CD4-positive, alpha-beta T cell (primary cell): Measurements from ENCODE around the gene XPR1. TPM values are rescaled to one million over a fixed set of nuclear protein-coding genes. Genes with fewer than 3 reads are reported as not detected.

Experiments used
- ATAC-seq: fragments of 200-7000 bp; cut with Tn5 transposase; one replicate; pipeline ENCODE4 v1.10.0; 2022; ENCODE audit warnings: mild to moderate bottlenecking; ENCODE audit not compliant: poor library complexity
- CTCF ChIA-PET: fragments of 350-600 bp; sonication (Branson Sonifier 250); formaldehyde crosslinking; loops from one replicate; lab custom pipeline; 2021; ENCODE audit warnings: antibody characterized with exemption, inconsistent platforms; lab: Charles Lee
- POLR2A ChIA-PET: fragments of 350-600 bp; sonication (Branson Sonifier 250); formaldehyde crosslinking; loops from one replicate; lab custom pipeline; 2021; ENCODE audit warnings: antibody characterized with exemption, inconsistent platforms; lab: Charles Lee
- DNase-seq, 14 experiments: peaks; one replicate each; pipeline ENCODE4 v3.0.0-alpha.2; 2013 to 2020; ENCODE audit warnings: mixed read lengths in 2 of 14
- H3K27ac ChIP-seq, 2 donors: one replicate each; pipeline versions ENCODE4 v1.5.1 to v1.7.0; 2013; ENCODE audit warnings: low read length in 2 of 2, low read depth in 1 of 2, mild to moderate bottlenecking in 1 of 2
- H3K27me3 ChIP-seq, 2 experiments: 1 replicate in 1 of 2; 2 replicates in 1 of 2; pipeline versions ENCODE4 v1.6.1 to v1.7.0; 2013; ENCODE audit warnings: low read length in 2 of 2, control low read depth in 1 of 2, mild to moderate bottlenecking in 1 of 2, moderate library complexity in 1 of 2; ENCODE audit not compliant: insufficient read depth in 2 of 2, control insufficient read depth in 1 of 2
- H3K36me3 ChIP-seq: one replicate; pipeline ENCODE4 v1.6.1; 2013; ENCODE audit warnings: low read length, control low read depth; ENCODE audit not compliant: insufficient read depth
- H3K4me1 ChIP-seq: one replicate; pipeline ENCODE4 v1.6.1; 2013; ENCODE audit warnings: low read length, control low read depth; ENCODE audit not compliant: insufficient read depth
- H3K4me3 ChIP-seq: one replicate; pipeline ENCODE4 v1.5.1; 2013; ENCODE audit warnings: mild to moderate bottlenecking, low read length, moderate library complexity
- H3K9me3 ChIP-seq, 2 experiments: 1 replicate in 1 of 2; 2 replicates in 1 of 2; pipeline versions ENCODE4 v1.6.1 to v1.7.0; 2013; ENCODE audit warnings: low read length in 2 of 2, mild to moderate bottlenecking in 2 of 2, control low read depth in 1 of 2, moderate library complexity in 1 of 2; ENCODE audit not compliant: control insufficient read depth in 1 of 2, insufficient read depth in 1 of 2
- H3K27ac Mint-ChIP-seq: one replicate; pipeline ENCODE4 v1.8.0; 2020; ENCODE audit warnings: mixed read lengths
- H3K27me3 Mint-ChIP-seq: one replicate; pipeline ENCODE4 v1.8.0; 2021; ENCODE audit warnings: mixed read lengths
- H3K36me3 Mint-ChIP-seq: one replicate; pipeline ENCODE4 v1.8.0; 2021; ENCODE audit warnings: low read depth, mixed read lengths
- H3K4me1 Mint-ChIP-seq: one replicate; pipeline ENCODE4 v1.8.0; 2021; ENCODE audit warnings: low read depth, mixed read lengths
- H3K4me3 Mint-ChIP-seq: one replicate; pipeline ENCODE4 v1.8.0; 2020; ENCODE audit warnings: mild to moderate bottlenecking, mixed read lengths
- H3K9me3 Mint-ChIP-seq: one replicate; pipeline ENCODE4 v1.8.0; 2020; ENCODE audit warnings: mixed read lengths
- intact Hi-C, 2 experiments: fragments of 100-400 bp; cut with DNase I in 1 of 2; cut with micrococcal nuclease in 1 of 2; formaldehyde crosslinking; loops; one replicate each; pipeline versions ENCODE4 v1.15.1 to v1.9.0; 2023 to 2025; cut with DNase I, micrococcal nuclease
- total RNA-seq, 174 experiments: library from RNA in 2 of 174; stranded (reverse) in 2 of 174; gene quantifications; one replicate each; pipeline ENCODE4 v1.2.3 and lab custom pipeline; 2021 to 2026
- TF ChIP-seq, protein P1 (sequence below): fragments of 200-600 bp; IDR thresholded peaks from one replicate; pipeline ENCODE4 v1.8.0; 2022; ENCODE audit warnings: antibody characterized with exemption, mild to moderate bottlenecking

XPR1 gene
- total RNA-seq, 2 experiments from 2014 or later = 13.7 TPM

DNA sequence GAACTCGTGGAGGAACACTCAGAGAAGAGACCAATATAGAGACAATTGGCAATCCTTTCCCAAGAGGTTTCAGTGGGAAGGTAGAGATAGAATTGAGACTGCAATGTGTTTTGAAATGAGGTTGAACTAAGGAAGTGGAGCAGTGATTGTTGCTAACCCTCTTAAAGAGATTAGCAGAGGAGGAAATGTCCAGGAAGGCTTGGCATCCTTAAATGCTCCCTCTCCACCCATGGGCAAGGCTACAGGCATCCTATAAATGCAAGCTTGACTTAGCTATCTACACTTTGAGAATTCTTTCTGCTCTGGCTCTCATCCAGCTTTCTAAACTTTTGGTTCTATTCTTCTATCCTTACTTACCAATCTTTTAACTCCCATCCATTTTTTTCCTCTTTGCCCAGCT, 30.3 kb upstream of the XPR1 start:
- H3K36me3 ChIP-seq = no peaks in the 10 kb centered on the region
- no peak overlapping the region for H3K4me3 ChIP-seq
- no peaks in the 10 kb centered on the region for H3K27me3 ChIP-seq
- ATAC-seq = no peak
- Mint-ChIP-seq H3K36me3 (no peaks in the 10 kb centered on the region), H3K27ac (no peak overlapping the region), H3K9me3 (no peaks in the 10 kb centered on the region), H3K27me3 (peaks cover 4% of the 10 kb centered on the region), H3K4me1 (no peaks in the 10 kb centered on the region), H3K4me3 (no peak overlapping the region)
- ChIA-PET CTCF (no interaction called here), POLR2A (no interaction called here)
- TF ChIP-seq, protein P1, sequence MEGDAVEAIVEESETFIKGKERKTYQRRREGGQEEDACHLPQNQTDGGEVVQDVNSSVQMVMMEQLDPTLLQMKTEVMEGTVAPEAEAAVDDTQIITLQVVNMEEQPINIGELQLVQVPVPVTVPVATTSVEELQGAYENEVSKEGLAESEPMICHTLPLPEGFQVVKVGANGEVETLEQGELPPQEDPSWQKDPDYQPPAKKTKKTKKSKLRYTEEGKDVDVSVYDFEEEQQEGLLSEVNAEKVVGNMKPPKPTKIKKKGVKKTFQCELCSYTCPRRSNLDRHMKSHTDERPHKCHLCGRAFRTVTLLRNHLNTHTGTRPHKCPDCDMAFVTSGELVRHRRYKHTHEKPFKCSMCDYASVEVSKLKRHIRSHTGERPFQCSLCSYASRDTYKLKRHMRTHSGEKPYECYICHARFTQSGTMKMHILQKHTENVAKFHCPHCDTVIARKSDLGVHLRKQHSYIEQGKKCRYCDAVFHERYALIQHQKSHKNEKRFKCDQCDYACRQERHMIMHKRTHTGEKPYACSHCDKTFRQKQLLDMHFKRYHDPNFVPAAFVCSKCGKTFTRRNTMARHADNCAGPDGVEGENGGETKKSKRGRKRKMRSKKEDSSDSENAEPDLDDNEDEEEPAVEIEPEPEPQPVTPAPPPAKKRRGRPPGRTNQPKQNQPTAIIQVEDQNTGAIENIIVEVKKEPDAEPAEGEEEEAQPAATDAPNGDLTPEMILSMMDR = no peak
- H3K27ac ChIP-seq = no peak overlapping the region
- intact Hi-C loops = loop anchor here in 1 of 2 experiments (10.0 kb wide), 1 partner anchor 63 kb away; no protein-coding TSS in a partner anchor
- no peak for DNase-seq
- no peaks in the 10 kb centered on the region for H3K4me1 ChIP-seq
- no peaks in the 10 kb centered on the region for H3K9me3 ChIP-seq

DNA sequence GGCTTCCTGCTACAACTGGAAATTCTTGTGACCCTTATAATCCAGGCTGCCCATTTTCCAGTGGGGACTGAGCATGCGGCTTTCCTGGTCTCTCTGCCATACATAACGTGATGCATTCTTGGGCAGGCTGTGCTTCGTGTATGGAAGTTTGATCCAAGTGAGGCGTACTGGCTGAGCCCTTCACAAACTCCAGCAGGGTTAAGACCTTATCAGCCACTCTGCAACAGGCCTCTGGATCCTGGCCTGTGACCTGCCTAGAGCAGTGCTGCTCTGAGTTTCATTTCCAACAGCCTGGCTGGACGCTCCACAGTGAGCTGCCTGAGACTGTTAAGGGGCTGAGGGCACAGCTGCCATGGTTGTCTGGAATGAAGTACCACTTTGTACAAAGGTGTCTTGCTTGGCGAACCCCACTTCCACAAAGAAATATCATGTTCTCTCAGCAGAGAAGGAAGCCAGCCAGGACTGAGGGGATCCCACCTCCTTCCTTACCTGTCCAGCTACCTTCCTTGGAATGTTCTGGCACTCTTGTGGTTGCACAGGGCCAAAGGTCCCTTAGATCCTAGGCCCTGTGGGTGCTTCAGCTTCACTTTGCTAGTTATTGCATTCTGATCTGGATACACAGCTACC, 28.5 kb upstream of the XPR1 start:
- Histone ChIP-seq H3K9me3 (no peaks in the 10 kb centered on the region), H3K4me3 (no peak overlapping the region), H3K27ac (no peak overlapping the region), H3K4me1 (no peaks in the 10 kb centered on the region), H3K27me3 (no peaks in the 10 kb centered on the region), H3K36me3 (no peaks in the 10 kb centered on the region)
- Mint-ChIP-seq H3K4me3 (no peak overlapping the region), H3K9me3 (no peaks in the 10 kb centered on the region), H3K36me3 (no peaks in the 10 kb centered on the region), H3K27me3 (no peaks in the 10 kb centered on the region), H3K4me1 (no peaks in the 10 kb centered on the region), H3K27ac (no peak overlapping the region)
- intact Hi-C loops = loop anchor here in 1 of 2 experiments (10.0 kb wide), 1 partner anchor 61 kb away; no protein-coding TSS in a partner anchor
- ChIA-PET CTCF (no interaction called here), POLR2A (no interaction called here)
- TF ChIP-seq, protein P1 = no peak
- no peak for DNase-seq
- no peak for ATAC-seq

DNA sequence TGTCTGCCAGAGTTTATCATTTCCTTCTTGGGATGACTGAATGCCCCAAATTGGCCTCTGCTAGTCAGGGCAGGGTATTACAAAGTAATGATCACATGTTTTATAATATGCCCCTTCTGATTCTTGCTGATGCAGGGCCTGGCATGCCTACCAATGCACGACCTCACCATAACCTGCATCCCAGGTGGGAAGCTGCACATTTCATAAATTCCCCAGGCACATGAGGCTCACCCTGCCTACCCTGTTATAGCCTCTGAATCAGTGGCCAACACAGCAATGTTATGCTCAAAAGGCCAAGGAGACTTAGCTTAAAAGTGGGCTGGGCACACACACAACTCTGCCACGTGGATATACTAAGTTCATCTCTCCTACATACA, 28.0 kb upstream of the XPR1 start:
- Histone ChIP-seq H3K36me3 (no peaks in the 10 kb centered on the region), H3K4me3 (no peak overlapping the region), H3K27me3 (no peaks in the 10 kb centered on the region), H3K9me3 (no peaks in the 10 kb centered on the region), H3K27ac (no peak overlapping the region), H3K4me1 (no peaks in the 10 kb centered on the region)
- Mint-ChIP-seq H3K36me3 (no peaks in the 10 kb centered on the region), H3K27ac (no peak overlapping the region), H3K27me3 (no peaks in the 10 kb centered on the region), H3K4me3 (no peak overlapping the region), H3K9me3 (no peaks in the 10 kb centered on the region), H3K4me1 (no peaks in the 10 kb centered on the region)
- DNase-seq (no peak), ATAC-seq (no peak)
- POLR2A ChIA-PET = no interaction called here
- TF ChIP-seq, protein P1 = no peak
- intact Hi-C loops = loop anchor here in 1 of 2 experiments (10.0 kb wide), 1 partner anchor 61 kb away; no protein-coding TSS in a partner anchor
- CTCF ChIA-PET = no interaction called here
